Measurements from ENCODE around the gene WDFY4. TPM values are rescaled to one million over a fixed set of nuclear protein-coding genes. Genes with fewer than 3 reads are reported as not detected.

Gene WDFY4
- total RNA-seq, 1 experiment from 2014 or later, result not detected

GRCh38 chr10:48751730-48752129 lies 67.1 kb downstream of the WDFY4 start:
- Histone ChIP-seq H3K79me2 (ENCODE audit: insufficient read depth, low read length) (no peaks in the 10 kb centered on the region), H2BK20ac (ENCODE audit: low read depth, low read length, poor library complexity, severe bottlenecking) (no peak overlapping the region), H4K91ac (ENCODE audit: insufficient read length, low read depth, low read length) (no peak overlapping the region), H4K5ac (ENCODE audit: insufficient read length, low read depth, low read length) (no peak overlapping the region), H3K23me2 (ENCODE audit: insufficient read length, low read depth, low read length, poor library complexity, severe bottlenecking) (no peaks in the 10 kb centered on the region), H3K27me3 (ENCODE audit: insufficient read depth, low read length) (no peaks in the 10 kb centered on the region), H3K27ac (ENCODE audit: insufficient read length, low read depth, low read length) (no peak overlapping the region), H3K9ac (ENCODE audit: extremely low read depth, insufficient read length, low read length) (no peak overlapping the region), H3K14ac (ENCODE audit: insufficient read depth, low read length) (no peak overlapping the region), H2BK15ac (ENCODE audit: low read depth, low read length) (no peak overlapping the region), H2AFZ (ENCODE audit: low read length) (no peak overlapping the region), H3K9me3 (ENCODE audit: control insufficient read depth, low read depth, low read length) (no peaks in the 10 kb centered on the region), H3K18ac (ENCODE audit: insufficient read length, low read depth, low read length) (no peak overlapping the region), H3K23ac (ENCODE audit: insufficient read length, low read depth, low read length) (no peak overlapping the region), H3K4ac (ENCODE audit: low read depth, low read length) (no peak overlapping the region), H2AK5ac (ENCODE audit: insufficient read length, low read length) (no peak overlapping the region), H3K79me1 (ENCODE audit: insufficient read depth, low read depth, low read length, poor library complexity, severe bottlenecking) (no peaks in the 10 kb centered on the region), H4K8ac (replicated peaks; ENCODE audit: insufficient read length, low read depth, low read length) (no peak overlapping the region), H2BK12ac (ENCODE audit: insufficient read length, low read depth, low read length) (no peak overlapping the region), H3K56ac (ENCODE audit: insufficient read length, low read depth, low read length) (no peak overlapping the region), H2BK120ac (ENCODE audit: low read depth, low read length, poor library complexity, severe bottlenecking) (no peak overlapping the region), H4K20me1 (ENCODE audit: control insufficient read depth, insufficient read depth, insufficient read length) (peaks cover 2% of the 10 kb centered on the region), H3K4me1 (ENCODE audit: insufficient read depth, low read length) (no peaks in the 10 kb centered on the region), H3T11ph (ENCODE audit: low read length) (no peak overlapping the region), H3K4me2 (ENCODE audit: insufficient read depth, insufficient read length, low read length) (no peak overlapping the region), H2BK5ac (ENCODE audit: insufficient read length, low read length) (no peak overlapping the region)
- Mint-ChIP-seq H3K27ac (no peak overlapping the region), H3K4me3 (no peak overlapping the region), H3K9me3 (no peaks in the 10 kb centered on the region; a peak in 1 of 5 replicates), H3K4me1 (peaks cover 4 to 5% of the 10 kb centered on the region in 2 experiments; a peak in 2 of 4 replicates), H3K36me3 (ENCODE audit: insufficient read depth in 1 of 3, low read depth in 3 of 3) (no peaks in the 10 kb centered on the region), H3K27me3 (ENCODE audit: low read depth) (peaks cover 3% of the 10 kb centered on the region; the same call in 1 of the 2 replicates)
- DNase-seq, result no peak
- WGBS (ENCODE audit: extremely low coverage, insufficient read length, low lambda C conversion rate), result no CpG with 5 or more reads among the region's 5 CpGs
- TF ChIP-seq CTCF (conservative IDR thresholded peaks at IDR 0.05), result no peak

Data from H9 (cell line).